ENCODE data around the gene FLYWCH1.

The FLYWCH1 gene, protein sequence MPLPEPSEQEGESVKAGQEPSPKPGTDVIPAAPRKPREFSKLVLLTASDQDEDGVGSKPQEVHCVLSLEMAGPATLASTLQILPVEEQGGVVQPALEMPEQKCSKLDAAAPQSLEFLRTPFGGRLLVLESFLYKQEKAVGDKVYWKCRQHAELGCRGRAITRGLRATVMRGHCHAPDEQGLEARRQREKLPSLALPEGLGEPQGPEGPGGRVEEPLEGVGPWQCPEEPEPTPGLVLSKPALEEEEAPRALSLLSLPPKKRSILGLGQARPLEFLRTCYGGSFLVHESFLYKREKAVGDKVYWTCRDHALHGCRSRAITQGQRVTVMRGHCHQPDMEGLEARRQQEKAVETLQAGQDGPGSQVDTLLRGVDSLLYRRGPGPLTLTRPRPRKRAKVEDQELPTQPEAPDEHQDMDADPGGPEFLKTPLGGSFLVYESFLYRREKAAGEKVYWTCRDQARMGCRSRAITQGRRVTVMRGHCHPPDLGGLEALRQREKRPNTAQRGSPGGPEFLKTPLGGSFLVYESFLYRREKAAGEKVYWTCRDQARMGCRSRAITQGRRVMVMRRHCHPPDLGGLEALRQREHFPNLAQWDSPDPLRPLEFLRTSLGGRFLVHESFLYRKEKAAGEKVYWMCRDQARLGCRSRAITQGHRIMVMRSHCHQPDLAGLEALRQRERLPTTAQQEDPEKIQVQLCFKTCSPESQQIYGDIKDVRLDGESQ

DNA sequence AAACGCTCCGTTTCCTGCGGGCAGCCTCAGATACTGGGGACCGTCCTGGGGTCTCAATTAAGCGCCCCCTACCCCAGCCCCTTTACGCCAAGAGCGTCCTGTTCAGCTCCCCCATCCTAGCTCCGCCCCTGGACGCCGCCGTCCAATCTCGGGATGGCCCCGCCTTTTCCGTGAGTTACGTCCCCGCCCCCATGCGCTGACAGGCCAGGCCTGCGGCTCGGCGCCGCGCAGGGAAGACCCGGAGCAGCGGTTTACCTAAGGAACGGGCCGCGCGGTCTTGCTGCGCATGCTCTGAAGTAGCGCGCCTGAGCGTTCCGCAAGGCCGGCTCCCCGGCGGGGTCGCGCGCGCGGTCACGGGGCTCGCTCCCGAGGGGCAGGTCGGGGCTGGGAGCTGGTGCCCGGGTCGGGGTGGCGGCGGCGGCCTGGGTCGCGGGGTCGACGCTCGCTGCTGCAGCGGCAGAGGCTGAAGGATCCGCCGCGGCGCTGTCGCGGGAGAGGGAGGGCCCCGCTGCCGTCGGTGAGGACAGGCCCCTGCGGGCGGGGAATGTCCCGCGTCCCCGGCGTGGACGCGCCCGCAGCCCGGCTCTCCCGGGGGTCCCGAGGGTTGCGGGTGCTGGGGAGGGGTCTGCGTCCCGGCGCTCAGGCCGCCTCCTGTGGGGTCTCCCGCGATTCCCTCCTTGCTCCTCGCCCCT is at the start of gene FLYWCH1:
Gene FLYWCH1 (plus strand): TSS at position 294 of the 692 bp plus-strand sequence. CDS start 17,755 bp downstream, outside the sequence.
- DNase-seq (ENCODE audit: low read depth in 2 of 3, low spot score in 2 of 3): peak; percentile 93 to 96 (median 95)

- no peak for DNase-seq (ENCODE audit: low read depth in 2 of 3, low spot score in 2 of 3)
These were observed 46.1 kb upstream of the FLYWCH1 start for GRCh38 chr16:2865651-2866050.

DNA sequence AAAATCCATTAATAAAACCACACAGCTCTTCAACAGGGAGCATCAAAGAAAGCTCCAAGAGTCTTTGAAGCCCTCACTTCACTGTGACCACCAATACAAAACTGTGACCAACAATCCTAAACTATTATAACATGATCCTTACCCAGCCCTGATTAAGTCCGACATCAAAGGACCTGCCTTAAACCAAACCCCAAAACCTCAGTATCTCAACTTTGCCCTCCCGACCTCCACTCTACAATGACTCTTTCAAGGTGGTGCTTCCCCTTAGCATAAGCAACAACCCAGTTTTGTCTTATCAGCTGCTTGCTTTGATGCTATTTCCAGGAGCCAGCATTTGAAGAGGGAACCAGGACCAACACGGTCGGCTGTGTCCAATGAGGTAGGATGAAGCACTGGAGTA is 45.3 kb upstream of the FLYWCH1 start:
- no peak for DNase-seq (ENCODE audit: low read depth in 2 of 3, low spot score in 2 of 3)

DNA sequence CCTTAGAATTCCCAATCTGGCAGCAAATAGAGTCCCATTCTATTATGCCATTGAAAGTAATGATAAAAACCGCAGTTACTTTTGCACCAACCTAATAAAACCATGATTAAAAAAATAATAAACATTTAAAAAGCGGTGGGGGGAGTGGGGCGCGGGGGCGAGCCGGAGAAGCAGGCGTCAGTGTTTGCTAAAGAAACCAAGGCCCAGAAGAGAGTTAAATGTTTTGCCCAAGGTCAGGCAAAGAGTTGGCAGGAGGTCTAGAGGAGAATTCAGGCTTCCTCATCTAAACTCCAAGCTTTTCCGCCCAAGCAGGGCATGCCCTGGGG is 44.1 kb upstream of the FLYWCH1 start:
- DNase-seq (ENCODE audit: low read depth in 2 of 3, low spot score in 2 of 3): no peak

DNA sequence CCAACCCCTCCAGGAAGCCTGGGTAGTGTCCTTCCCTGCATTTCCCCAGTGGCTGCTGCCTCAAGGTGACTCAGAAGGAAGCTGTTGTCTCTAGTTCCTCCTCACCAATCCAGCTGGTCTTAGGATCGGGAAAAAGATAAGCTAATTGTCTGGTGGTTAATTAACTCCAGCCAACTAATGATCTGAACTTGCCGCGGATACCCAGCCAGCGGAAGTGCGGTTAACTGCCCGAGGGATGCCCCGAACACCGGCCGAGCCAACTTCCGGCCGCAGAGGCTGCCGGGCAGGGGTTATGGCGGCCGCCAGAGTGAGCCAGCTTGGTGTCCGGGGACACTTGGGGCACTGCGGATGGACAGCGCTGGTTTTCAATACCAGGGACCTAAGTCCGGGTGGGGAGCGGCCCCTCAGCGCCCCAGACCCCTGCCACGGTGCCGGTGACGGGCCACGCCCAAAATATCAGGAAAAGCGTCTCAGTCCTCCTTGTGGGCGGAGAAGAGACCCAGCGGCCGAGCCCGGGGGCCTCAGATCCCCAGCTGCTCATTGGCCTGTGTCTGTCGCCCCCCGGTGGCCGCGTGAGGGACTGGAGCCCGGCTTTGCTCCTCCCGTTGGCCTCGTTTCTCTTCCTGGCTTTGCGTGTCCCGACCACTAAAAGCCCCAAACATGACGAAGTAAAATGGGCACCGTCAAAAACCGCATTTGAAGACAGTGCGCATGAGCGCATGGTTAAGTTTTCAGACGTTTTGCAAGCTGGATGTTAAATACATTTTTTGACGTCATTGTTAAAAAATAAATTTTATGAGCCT is 43.5 kb upstream of the FLYWCH1 start:
- peak; percentile 90 to 98 (median 97) for DNase-seq (ENCODE audit: low read depth in 2 of 3, low spot score in 2 of 3)

- no peak for DNase-seq (ENCODE audit: low read depth in 2 of 3, low spot score in 2 of 3)
These were observed 39.8 kb upstream of the FLYWCH1 start for GRCh38 chr16:2871926-2872325.

GRCh38 chr16:2874032-2874911 is 37.5 kb upstream of the FLYWCH1 start:
- no peak for DNase-seq (ENCODE audit: low read depth in 2 of 3, low spot score in 2 of 3)

- peak in 2 of 3 experiments; percentile 30 to 51 for DNase-seq (ENCODE audit: low read depth in 2 of 3, low spot score in 2 of 3)
These were observed 36.8 kb upstream of the FLYWCH1 start for GRCh38 chr16:2874912-2875362.

DNA sequence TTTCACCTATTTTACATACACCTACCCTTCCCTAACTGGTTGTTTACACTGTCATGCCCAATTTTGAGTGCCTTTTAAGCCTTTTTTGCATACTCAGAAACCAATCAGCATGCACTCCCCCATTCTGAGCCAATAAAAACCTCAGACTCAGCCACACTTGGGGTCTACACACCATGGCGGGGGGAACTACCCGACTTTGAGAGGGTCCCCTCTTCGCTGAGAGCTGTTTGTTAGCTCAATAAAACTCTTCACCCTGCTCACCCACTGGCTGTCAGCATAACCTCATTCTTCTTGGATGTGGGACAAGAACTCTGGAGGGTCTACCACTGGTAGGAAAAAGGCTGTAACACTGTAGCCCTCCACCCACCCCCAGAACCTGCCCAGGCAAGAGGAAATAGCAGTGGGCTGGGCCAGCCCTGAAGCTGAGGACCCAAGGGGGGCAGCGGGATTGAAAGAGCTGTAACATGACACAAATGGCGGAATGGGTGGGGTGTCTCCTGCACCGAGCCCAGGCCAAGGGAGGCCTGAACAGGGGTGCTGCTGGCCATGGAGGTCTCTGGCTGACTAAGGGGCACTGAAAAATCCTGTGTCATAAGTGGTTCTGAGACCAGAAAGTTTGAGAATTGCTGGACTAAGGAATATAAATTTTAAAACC is 31.8 kb upstream of the FLYWCH1 start:
- DNase-seq (ENCODE audit: low read depth in 2 of 3, low spot score in 2 of 3): no peak

DNA sequence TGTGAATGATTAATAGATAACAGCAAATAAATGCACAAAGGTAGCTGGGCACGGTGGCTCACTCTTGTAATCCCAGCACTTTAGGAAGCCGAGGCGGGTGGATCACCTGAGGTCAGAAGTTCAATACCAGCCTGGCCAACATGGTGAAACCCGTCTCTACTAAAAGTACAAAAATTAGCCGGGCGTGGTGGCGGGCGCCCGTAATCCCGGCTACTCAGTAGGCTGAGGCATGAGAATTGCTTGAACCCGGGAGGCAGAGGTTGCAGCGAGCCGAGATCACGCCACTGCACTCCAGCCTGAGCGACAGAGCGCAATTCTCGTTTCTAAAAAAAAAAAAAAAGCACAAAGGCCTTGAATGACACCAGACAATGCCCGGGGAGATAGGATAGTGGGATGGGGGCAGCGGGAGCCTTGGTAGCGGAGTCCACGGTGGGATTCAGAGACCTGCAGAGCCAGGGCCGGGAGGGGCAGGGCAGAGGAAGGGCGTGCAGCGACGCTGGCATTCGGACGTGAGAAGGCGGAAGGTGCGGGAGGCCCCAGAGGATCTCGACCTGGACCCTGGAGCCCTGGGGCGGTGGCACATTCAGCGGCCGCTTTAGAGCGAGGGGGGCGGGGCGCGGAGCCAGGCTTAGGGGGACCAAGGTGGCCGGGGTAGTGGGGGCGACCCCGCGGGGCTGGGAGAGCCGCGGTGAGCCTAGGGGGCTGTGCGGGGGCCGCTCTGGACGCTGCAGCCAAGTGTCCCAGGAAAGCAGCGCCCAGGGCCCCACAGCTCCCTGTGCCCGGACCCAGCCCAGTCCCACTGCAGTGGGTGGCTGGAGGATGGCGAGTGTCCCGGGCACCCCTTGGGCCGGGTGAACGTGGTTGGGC is 29.7 kb upstream of the FLYWCH1 start:
- DNase-seq (ENCODE audit: low read depth in 2 of 3, low spot score in 2 of 3): no peak

DNA sequence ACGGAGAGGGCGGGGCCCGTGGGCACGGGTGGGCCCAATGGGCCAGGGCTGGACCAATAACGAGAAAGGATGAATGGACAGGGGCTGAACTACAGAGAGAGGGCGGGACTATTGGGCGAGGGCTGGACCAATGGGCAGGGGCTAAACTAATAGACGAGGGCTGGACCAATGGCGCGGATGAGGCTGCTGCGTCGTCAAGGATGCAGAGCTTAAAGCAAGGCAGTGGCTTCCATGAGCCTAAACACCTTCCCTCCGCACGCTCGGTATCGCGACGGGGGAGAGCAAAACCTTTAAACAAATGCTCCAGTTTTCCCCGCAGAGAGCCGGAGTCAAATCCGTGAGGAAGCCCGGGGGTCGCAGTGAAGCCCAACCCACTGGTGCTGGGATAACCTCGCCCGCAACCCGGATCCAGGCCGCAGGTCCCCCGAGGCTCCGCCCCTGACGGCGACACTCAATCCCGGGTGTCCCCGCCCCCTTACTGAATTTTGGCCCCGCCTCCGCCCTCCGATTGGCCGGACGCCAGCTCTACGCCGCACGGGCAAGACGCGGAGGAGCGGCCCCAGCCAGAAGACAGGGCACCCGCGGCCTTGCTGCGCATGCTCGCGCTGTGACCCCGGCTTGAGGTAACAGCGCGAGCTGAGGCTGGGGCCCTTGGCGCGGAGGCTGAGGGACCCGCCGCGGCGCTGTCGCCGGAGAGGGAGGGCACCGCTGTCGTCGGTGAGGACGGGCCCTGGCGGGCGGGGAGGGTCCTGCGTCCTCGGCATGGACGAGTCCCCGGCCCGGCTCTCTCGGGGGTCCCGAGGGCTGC is 28.9 kb upstream of the FLYWCH1 start, which contains the start of gene FLYWCH2:
Gene FLYWCH2 (plus strand): TSS at position 566 of the 808 bp plus-strand sequence. CDS start 13,235 bp downstream, outside the sequence.
- DNase-seq (ENCODE audit: low read depth in 2 of 3, low spot score in 2 of 3): peak; percentile 99 to 100 (median 100)

DNA sequence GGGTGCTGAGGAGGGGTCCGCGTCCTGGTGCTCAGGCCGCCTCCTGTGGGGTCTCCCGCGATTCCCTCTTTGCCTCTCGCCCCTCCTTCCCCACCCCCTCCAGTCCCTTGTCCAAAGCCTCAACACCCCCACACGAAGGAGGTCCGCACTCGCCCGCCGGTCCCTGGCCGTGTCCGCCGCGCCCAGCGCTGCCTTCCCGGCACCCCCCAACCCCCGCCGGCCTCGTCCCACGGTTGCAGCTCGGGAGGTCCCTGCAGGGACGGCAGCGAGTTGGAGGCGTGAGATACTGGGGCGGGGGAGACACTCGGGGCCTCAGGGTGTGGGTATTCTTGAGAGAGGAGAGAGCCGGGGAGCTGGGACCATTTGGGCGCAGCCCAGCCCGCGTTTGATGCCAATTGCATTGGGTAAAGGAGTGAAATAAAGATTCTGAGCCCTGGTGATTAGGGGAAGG is 28.2 kb upstream of the FLYWCH1 start:
- DNase-seq (ENCODE audit: low read depth in 2 of 3, low spot score in 2 of 3): no peak

DNA sequence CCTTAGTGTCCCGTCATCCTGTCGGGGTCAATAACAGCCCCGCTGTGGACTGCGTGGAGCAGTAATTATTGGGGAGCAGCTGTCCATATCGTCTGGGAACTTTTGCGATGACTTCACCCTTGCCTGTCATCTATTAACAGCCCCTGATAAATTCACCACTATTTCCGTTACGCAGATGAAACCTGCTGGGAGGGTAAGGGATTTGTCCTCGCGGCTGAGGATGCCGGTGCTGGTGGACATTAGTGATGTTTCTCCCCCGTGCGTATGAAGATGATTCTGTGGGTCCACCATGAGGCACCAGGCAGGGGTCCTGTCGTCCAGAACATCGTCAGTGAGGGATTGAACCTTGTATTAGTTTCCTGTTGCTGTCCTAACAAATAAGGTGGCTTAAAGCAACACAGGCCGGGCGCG is 27.7 kb upstream of the FLYWCH1 start:
- DNase-seq (ENCODE audit: low read depth in 2 of 3, low spot score in 2 of 3): no peak

GRCh38 chr16:2894231-2894630 is 17.5 kb upstream of the FLYWCH1 start:
- no peak for DNase-seq (ENCODE audit: low read depth in 2 of 3, low spot score in 2 of 3)

- no peak for DNase-seq (ENCODE audit: low read depth in 2 of 3, low spot score in 2 of 3)
These were observed 15.9 kb upstream of the FLYWCH1 start for GRCh38 chr16:2895813-2896212.

DNA sequence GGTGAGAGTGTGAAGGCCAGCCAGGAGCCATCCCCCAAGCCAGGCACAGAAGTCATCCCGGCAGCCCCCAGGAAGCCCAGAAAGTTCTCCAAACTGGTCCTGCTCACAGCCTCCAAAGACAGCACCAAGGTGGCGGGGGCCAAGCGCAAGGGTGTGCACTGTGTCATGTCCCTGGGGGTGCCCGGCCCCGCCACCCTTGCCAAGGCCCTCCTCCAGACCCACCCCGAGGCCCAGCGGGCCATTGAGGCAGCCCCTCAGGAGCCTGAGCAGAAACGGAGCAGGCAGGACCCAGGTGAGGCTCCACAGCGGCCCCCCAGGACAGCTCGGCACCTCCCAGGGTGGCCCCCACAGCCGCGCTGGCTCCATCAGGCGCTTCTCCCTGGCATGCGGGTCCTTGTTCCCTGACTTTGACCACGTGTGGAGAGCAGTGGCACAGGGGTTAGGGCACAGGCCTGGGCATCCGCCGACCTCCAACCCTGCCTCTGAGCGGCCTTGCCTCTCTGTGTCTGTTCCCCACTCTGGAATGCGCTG is 15.2 kb upstream of the FLYWCH1 start:
- DNase-seq (ENCODE audit: low read depth in 2 of 3, low spot score in 2 of 3): no peak

DNA sequence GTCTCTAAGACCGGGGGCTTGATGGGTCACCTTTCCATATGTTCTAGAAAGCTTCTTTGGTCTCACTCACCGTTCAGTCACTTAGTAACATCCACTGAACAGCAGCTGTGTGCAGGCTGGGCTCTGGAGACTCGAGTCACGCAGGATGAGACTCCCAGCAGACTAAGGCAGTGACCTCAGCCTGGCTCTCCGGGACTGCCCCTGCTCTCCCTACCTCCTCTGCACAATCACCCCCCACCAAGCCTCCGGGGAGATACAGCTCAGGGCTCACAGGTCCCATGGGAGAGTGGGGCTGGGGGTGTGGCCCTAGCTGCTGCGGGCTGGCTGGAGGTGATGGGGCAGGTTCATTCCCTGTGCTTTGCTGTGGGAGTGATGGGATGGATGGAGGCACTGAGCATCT is 14.6 kb upstream of the FLYWCH1 start:
- DNase-seq (ENCODE audit: low read depth in 2 of 3, low spot score in 2 of 3): no peak

Measured in activated CD8-positive, alpha-beta memory T cell treated with anti-CD3 and anti-CD28 coated beads for 48 hours (primary cell).